EH (cell line): Measurements from ENCODE around the gene RTN4RL1.
A peak's percentile ranks its signal among the peaks of the same experiment; 100 is the strongest.

ENCODE experiments used
- DNase-seq: peaks from one replicate; pipeline ENCODE4 v3.0.0-alpha.2; 2015; ENCODE audit warnings: low read depth

Gene RTN4RL1

GRCh38 chr17:1977583-1978395 is 47.3 kb downstream of the RTN4RL1 start:
- no peak for DNase-seq

GRCh38 chr17:1976683-1977064 is 48.5 kb downstream of the RTN4RL1 start:
- DNase-seq = no peak

- no peak for DNase-seq
Observed at GRCh38 chr17:1976000-1976682, 49.0 kb downstream of the RTN4RL1 start.

GRCh38 chr17:1975573-1975972 is 49.6 kb downstream of the RTN4RL1 start:
- no peak for DNase-seq

- no peak for DNase-seq
Observed at GRCh38 chr17:1972487-1973160, 52.5 kb downstream of the RTN4RL1 start.

GRCh38 chr17:1970843-1971384 is 54.2 kb downstream of the RTN4RL1 start:
- no peak for DNase-seq

- DNase-seq = no peak
Observed at GRCh38 chr17:1969712-1970111, 55.4 kb downstream of the RTN4RL1 start.

GRCh38 chr17:1967213-1967612 is 57.9 kb downstream of the RTN4RL1 start:
- no peak for DNase-seq

- DNase-seq = peak; percentile 66
Observed at GRCh38 chr17:1966274-1967086, 58.7 kb downstream of the RTN4RL1 start.

GRCh38 chr17:1965556-1966273 is 59.4 kb downstream of the RTN4RL1 start:
- DNase-seq = peak; percentile 75

- DNase-seq = no peak
Observed at GRCh38 chr17:1963250-1963649, 61.9 kb downstream of the RTN4RL1 start.

GRCh38 chr17:1961189-1961588 is 63.9 kb downstream of the RTN4RL1 start:
- DNase-seq = no peak

GRCh38 chr17:1960545-1960912 is 64.6 kb downstream of the RTN4RL1 start:
- DNase-seq = no peak

- DNase-seq = peak; percentile 47
Observed at GRCh38 chr17:1959871-1960544, 65.1 kb downstream of the RTN4RL1 start.

GRCh38 chr17:1958134-1958881 is 66.8 kb downstream of the RTN4RL1 start:
- DNase-seq = no peak

GRCh38 chr17:1957037-1957436 is 68.1 kb downstream of the RTN4RL1 start:
- peak; percentile 40 for DNase-seq

GRCh38 chr17:1956134-1956533 is 69.0 kb downstream of the RTN4RL1 start:
- DNase-seq = no peak

- no peak for DNase-seq
Observed at GRCh38 chr17:1953831-1954230, 71.3 kb downstream of the RTN4RL1 start.

- DNase-seq = no peak
Observed at GRCh38 chr17:1951920-1952319, 73.2 kb downstream of the RTN4RL1 start.

- DNase-seq = no peak
Observed at GRCh38 chr17:1949754-1950153, 75.4 kb downstream of the RTN4RL1 start.
